Breast epithelium (tissue), 3 donors: Measurements from ENCODE around the gene CPEB2.

ENCODE experiments used
- CTCF ChIP-seq, 3 donors: fragments of 450-650 bp; IDR thresholded peaks; one replicate each; pipeline ENCODE4 v1.5.1; 2016 to 2017; ENCODE audit warnings: antibody characterized with exemption in 3 of 3, mild to moderate bottlenecking in 3 of 3, moderate library complexity in 3 of 3
- POLR2A ChIP-seq: fragments of 450-650 bp; IDR thresholded peaks from one replicate; pipeline ENCODE4 v1.6.1; 2016; ENCODE audit warnings: antibody characterized with exemption, mild to moderate bottlenecking, moderate library complexity
- POLR2AphosphoS5 ChIP-seq, 3 donors: sonication (generic); formaldehyde crosslinking; IDR thresholded peaks; one replicate each; pipeline ENCODE4 v1.6.1; 2017; ENCODE audit warnings: antibody characterized with exemption in 3 of 3

- TF ChIP-seq CTCF (IDR thresholded peaks at IDR 0.05) = no peak
- TF ChIP-seq POLR2AphosphoS5 (IDR thresholded peaks at IDR 0.05) = no peak
- TF ChIP-seq POLR2A = no peak
These were observed 16.4 kb upstream of the CPEB2 start for GRCh38 chr4:14985843-14986242.
